Gastrocnemius medialis (tissue), 4 donors: Measurements from ENCODE around the gene ADGRB3.

ENCODE experiments used
- CTCF ChIP-seq, 5 experiments: fragments of 450-650 bp in 3 of 5; fragments of 200-600 bp in 2 of 5; sonication (generic) in 2 of 5; IDR thresholded peaks in 4 of 5; conservative IDR thresholded peaks in 1 of 5; 1 replicate in 4 of 5; 2 replicates in 1 of 5; pipeline ENCODE4 v1.5.1; 2016 to 2019; ENCODE audit warnings: antibody characterized with exemption in 5 of 5, mild to moderate bottlenecking in 3 of 5, moderate library complexity in 3 of 5
- POLR2A ChIP-seq, 2 donors: fragments of 450-650 bp; IDR thresholded peaks; one replicate each; pipeline ENCODE4 v1.6.1; 2017; ENCODE audit warnings: antibody characterized with exemption in 2 of 2, mild to moderate bottlenecking in 2 of 2, moderate library complexity in 2 of 2

GRCh38 chr6:69022993-69023392 lies 387.9 kb downstream of the ADGRB3 start:
- no peak for TF ChIP-seq POLR2A (IDR thresholded peaks at IDR 0.05)
- TF ChIP-seq CTCF (IDR thresholded peaks at IDR 0.05 in 4 of 5, conservative IDR thresholded peaks at IDR 0.05 in 1 of 5), result no peak
